ENCODE data around the gene ACE2.

The ACE2 gene

DNA sequence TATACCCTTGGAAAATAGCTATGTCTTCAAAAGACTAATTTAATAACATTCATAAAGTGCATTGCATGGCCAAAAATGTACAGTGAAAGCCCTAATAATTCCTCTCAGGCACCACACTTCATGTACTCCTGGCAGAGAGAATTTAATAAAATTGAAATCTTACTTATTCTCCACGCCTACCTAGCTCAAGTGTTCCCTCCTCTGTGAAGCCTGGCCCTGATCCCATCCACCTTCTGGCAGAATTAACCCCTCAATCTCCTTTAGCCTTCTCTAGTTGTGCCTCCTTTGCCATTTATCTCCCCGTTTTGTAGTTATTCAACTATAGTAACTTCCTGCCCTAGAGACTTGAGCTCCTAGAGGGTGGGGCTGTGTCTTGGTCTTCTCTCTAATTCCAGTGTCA lies 26.7 kb downstream of the ACE2 start:
- DNase-seq (ENCODE audit: low spot score), result no peak

DNA sequence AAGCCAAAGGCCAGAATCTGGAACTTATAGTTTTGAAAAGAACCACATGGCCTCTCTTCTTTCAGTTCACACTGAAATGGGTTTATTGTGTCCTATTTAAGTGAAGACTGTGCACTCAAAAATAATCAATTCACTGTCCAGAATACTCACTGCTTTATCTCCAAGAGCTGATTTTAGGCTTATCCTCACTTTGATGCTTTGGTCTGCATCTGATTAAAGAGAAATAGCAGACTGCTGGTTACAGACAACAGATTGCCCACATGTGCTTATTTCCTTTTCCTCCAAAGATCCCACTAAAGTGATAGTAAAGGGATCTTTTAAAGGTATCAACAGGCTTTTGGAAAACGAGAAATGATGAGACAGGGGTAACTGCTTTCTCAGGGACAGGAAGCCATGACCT lies 30.6 kb downstream of the ACE2 start:
- no peak for DNase-seq (ENCODE audit: low spot score)

DNA sequence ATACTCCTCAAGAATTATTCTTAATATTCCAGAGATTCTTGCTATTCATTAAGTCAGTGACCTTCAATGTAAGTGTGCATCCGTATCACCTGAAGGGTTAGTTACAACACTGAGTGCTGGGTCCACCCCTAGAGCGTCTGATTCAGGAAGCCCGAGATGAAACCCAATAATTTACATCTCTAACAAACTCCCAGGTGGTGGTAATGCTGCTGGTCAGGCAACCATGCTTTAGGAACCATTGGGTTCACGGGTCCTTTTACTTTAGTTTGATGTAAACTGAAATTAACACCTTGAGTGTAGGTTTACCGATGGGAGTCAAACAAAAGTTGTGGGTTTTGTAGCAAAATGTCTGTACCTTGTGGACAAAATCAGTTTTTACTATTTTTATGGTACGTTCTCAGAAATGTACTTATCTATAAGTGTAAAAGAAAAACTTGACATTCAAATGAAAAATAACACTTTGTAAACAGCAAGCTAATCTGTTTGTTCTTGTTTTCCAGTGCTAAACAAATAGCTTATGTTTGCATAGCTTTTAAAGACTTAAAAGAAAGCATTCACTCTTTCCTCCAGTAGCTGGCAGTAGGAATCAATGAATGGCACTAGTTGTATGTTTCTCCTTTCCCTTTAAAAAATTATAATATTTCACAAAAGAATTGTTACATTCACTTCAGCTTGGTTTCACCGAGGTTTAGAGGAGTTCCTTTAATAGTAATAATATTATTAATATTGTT lies 32.7 kb downstream of the ACE2 start:
- no peak for DNase-seq (ENCODE audit: low spot score)

DNA sequence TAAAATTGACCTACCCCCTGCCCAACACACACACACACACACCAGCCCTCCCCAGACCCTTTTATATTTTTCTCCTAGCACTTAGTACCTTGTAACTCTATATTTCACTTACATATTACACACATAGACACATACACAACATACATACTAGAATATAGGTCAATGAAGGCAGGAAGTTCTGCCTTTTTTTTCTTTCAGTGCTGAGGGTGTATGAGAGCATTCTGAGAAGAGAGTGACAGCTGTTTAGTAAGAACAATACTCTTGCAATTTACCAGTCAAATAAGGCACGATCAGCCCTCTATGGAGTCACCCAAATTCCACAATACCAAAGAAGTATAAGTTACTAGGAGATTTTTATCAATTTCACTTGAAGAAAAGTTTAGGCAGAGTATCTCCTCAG lies 33.5 kb downstream of the ACE2 start:
- DNase-seq (ENCODE audit: low spot score), result no peak

DNA sequence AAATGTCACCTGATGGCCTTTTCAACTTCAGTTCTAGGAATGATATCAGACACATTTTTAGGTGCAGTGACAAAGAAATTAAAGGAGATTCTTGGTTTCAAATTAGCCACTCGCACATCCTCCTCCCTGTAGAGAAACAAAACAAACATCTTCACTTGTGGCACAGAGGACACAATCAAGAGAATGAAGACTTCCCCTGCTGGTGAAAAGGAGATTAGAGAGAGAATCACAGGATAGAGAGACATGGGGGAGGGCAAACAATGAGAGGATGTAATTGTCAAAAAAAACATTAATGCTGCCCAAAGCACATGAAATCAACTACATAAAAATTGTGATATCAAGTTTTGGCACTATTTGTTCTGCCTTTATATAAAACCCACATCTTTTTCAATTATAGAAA lies 34.5 kb downstream of the ACE2 start:
- no peak for DNase-seq (ENCODE audit: low spot score)

DNA sequence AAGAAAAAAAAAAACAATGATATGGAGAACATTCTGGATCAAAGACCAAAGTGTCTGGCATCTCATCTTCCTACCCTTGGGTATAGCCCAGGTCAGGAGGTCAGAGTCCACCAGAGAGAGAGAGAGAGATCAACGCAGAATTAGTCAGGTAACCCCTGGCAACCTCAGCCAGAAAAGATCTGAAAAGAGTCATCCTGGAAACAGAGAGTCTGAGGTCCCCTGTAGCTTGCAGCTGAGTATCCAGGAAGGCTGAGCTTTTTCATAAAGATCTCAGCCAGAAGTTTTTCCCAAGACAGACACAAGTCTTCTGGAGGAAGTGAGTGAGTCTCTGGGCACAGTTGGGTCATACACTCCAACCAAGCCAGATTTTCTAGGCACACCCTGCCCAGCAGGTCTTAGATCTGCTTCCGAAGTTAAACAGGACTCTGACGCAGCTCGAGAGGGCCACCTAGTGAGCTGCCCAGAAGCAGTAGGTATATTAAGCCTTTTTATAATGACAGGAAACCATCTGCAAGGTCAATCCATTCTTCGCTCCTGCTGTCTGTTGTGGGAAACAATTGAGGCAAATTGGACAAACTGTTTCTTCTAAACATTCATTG lies 35.7 kb downstream of the ACE2 start:
- DNase-seq (ENCODE audit: low spot score), result peak; percentile 34

DNA sequence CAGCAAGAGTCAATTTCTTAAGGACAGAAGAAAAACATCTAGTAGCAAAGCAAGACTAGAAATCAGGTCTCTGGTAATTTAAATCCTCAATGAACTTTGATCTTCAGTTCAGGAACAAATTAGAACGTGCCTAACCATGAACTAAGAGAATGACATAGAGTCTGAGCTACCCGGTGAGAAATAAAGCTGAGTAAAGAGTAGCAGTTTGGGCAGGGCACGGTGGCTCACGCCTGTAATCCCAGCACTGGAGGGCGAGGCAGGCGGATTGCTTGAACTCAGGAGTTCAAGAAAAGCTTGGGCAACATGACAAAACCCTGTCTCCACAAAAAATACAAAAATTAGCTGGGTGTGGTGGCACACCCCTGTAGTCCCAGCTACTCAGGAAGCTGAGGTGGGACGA lies 37.7 kb downstream of the ACE2 start:
- DNase-seq (ENCODE audit: low spot score), result no peak

DNA sequence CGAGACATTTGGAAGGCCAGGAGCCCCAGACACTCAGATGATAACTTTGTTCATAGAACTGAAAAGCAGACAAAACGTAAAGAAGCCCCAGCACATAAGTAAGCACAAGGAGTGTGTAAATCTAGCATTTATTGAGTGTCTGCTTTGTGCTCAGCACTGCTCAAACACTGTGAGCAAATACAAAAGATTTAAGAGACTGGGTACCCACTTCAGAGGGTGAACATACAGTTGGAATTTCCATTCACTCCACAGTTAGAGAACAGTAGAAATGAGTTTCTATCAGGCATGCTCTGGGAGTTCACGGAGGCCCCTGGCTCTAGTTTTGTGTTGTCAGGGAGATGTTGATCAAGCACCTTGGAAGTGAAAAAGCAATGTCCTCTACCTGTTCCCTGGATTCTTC lies 39.8 kb downstream of the ACE2 start:
- no peak for DNase-seq (ENCODE audit: low spot score)

DNA sequence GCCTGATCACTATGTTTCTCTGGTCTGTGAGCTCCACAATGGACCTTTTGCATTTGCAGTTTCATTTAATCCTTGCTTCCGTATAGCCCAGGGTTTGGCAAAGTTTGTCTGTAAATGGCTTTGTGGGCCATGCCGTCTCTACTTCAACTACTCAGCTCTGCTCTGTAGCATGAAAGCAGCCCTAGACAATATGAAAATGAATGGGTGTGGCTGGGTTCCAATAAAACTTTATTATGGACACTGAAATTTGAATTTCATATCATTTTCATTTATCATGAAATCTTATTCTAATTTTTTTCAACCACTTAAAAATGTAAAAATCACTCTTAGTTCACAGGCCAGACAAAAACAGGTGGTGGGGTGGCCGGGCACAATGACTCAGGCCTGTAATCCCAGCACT lies 41.5 kb downstream of the ACE2 start:
- no peak for DNase-seq (ENCODE audit: low spot score)

DNA sequence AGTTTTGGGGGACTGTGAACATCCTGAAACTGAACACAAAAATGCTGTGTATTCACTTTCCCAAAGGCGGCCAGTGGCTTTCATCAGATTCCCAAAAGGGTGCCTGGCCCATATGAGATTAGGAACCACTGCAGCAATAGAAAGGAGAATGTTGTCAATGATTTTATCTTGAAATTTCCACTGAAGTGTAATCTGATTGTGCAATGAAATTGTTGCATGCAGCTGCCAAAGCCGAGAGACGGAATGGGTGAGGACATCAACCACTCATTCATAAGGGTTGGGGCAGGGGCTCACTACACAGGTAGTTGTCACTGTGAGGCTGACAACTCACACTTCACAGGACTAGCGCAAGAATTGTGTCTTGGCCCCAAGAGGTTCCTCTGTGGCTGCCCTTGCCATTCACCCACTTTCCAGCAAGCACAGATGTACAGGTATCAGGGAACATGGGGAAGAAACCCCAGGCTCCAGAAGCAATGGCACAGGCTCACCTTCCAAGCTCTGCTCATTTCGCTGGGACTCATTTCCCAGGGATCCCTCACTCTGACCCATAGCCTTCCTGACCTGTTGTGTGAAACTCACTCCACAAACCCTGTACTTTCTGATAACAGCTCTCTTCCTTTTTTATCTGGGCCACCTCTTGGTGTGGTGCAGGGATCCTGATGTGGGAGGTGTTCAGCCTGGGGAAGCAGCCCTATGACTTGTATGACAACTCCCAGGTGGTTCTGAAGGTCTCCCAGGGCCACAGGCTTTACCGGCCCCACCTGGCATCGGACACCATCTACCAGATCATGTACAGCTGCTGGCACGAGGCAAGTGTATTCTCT lies 51.4 kb downstream of the ACE2 start:
- no peak for DNase-seq (ENCODE audit: low spot score)

DNA sequence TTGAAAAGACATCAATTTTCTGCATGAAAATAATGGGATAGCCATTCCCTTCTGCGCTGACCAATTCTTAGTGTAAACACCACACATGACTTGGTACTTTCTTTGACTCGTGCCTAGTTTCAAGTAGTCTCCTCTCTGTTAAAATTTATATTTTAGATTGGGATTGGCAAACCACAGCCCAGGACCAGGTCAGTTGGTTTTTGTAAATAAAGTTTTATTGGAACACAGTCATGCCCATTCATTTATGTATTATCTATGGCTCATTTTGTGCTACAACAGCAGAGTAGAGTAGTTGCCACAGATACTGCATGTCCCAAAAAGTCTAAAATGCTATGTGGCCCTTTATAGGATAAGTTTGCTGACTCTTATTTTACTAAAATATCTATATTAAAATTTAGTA lies 53.4 kb downstream of the ACE2 start:
- no peak for DNase-seq (ENCODE audit: low spot score)

DNA sequence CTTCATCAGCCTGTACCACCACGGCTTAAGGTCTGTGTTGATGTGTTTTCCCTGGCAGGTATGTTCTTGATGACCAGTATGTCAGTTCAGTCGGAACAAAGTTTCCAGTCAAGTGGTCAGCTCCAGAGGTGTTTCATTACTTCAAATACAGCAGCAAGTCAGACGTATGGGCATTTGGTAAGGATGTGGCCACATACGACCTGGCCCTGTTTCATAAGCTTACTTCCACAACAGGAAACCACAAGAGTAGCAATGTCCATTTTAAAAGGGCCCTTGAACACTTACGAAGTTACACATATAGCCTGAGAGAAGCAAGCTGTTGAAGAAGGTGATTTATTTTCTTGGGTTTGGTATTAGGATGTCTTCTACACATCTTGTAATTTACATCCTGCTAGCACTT lies 54.0 kb downstream of the ACE2 start:
- DNase-seq (ENCODE audit: low spot score), result no peak

DNA sequence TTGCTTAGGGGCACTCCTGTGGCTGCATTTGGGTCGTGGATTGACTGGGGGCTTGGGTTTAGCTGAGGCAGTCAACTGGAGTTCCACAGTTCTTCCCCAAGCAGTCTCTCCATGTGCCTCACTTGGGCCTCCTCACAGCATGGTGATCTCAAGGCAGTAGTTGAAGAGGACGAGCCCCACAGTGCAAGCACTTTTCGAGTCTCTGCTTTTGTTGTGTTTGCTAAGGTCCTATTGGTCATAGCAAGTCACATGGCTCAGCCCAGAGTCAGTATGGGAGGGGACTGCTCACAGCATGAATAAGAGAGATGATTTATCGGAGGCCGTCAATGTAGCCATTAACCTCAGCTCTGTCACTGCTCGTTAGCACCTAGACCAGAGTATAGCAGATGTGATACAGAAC lies 70.4 kb downstream of the ACE2 start:
- no peak for DNase-seq (ENCODE audit: low spot score)

DNA sequence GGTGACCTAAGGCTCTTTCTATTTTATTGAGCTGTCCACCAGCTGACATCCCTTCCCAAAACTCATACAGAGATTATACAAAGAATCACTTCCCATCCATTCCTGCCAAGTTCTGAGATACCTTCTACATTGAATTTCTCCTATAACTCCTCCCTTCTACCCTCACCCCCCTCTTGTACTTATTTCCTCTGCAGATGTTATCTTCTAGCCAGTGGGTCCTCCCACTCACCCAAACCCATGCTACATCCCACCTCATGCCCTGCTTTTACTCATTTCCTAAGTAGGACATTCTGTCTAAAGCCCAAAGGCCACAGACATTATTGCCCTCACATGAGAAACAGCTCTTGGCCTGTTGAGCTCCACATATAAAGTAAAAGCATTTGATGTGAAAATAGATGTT lies 71.6 kb downstream of the ACE2 start:
- no peak for DNase-seq (ENCODE audit: low spot score)

DNA sequence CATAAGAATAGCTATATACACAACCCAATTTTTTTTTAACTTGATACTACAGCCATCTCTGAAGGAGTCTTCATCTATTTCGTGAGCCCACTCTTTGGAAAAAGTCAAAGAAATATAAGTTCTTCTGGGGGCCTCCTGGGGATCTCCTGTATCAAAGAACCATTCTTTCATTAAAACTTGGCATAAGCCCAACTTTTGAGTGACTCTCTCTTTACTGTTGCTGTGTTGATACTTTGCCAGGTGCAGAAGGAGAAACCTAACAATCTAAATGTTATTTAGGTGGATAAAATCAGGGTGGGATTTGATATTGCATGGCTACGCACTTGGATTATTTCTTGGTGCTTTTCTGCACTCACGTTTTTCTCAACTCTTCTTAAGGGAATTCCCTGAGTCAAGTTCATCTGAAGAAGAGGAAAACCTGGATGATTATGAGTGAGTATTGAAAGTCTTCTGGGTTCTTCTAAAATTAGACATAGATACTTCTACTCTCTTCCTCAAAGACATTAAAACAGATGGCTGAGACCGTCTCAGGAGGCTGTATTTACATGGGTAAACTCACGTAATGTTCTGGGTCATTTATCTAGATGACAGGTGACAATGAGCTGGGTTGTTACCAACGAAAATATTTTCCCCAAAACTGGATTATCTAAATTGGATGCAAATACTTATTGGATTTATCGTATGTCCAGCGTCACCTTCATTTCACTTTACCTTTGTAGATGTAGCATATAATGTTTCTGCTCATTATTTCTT lies 74.9 kb downstream of the ACE2 start:
- no peak for DNase-seq (ENCODE audit: low spot score)

DNA sequence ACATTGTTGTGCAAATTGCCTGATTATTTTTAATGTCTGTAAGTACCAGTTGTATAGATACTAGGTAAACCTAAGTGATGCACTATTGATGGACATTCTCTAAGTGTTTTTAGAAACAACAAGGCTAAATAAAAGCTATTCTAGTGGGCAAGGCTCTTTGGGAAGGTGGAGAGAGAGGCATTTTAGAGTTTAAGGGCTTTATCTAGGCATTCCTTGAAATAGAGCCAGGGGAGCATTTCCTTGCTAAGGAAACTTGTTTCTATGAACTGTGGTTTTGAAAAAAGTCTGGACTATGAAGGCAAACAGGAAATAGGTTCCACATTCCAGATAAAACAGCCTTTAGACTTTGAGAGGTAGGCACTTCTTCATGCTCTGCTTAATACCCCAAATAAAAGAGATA lies 76.3 kb downstream of the ACE2 start:
- DNase-seq (ENCODE audit: low spot score), result no peak

DNA sequence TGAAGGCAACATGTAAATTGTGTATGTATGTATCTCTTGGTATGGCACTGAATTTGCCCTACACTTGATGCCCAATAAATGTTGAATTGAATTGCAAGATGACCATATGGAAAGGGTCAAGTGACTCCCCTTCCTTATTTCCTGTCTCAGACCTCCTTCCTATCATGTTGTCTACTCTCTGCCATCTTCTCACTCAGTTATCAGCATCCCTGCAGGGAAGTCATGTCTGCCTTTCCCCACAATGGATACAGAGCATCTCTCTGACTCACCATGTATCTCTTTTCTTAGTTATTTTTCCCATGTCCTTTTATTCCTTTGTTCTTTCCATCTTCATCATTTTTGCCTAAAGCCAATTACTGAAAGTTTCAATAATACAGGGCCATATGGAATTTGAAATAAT lies 77.7 kb downstream of the ACE2 start:
- DNase-seq (ENCODE audit: low spot score), result no peak

DNA sequence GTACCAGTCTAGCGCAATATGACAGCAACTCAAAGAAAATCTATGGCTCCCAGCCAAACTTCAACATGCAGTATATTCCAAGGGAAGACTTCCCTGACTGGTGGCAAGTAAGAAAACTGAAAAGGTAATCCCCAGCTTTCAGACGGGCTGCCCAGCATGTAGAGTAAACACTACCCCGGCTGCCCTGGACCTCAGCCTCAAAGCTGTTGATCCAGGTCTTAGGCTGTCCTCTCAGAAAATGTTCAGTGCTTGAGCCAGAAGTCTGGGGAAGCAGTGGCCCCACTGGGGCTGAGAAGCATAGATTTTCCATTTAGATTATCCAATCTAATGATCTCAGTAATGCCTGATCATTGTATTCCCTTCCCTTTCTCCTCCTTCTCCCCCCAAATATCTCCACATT lies 78.3 kb downstream of the ACE2 start:
- DNase-seq (ENCODE audit: low spot score), result no peak

DNA sequence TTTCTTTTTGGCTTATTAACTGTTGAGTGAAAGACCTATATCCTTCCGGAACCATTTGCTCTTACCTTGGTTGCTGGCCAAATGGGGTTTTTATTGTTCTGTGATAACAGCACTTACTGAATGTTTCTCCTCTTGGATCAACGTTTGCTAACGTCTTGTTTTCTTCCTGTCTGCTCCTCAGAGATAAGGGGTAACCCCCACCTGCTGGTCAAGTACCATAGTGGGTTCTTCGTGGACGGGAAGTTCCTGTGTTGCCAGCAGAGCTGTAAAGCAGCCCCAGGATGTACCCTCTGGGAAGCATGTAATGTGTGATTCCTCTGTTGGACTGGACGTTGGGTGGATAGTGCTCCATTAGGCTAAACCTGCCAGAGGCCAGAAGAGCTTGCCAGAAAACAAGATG lies 84.8 kb downstream of the ACE2 start:
- no peak for DNase-seq (ENCODE audit: low spot score)

DNA sequence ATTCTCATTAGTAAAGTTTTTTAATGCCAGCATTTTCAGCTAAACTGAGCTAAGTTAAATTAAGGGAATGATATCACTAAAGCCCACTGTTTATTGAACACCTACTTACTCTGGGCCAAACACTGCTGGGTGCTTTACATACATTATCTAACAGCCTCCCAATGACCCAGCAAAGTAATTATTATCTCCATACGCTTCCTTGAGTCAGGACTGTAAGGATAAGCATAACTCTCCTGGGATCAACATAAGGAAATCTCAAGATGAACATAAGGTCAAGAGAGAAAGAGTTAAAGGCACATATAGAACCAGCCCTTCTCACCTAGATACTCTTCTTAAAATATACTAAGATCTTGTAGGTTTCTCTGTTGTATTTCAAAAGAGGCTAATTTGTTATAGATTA lies 86.5 kb downstream of the ACE2 start:
- no peak for DNase-seq (ENCODE audit: low spot score)

DNA sequence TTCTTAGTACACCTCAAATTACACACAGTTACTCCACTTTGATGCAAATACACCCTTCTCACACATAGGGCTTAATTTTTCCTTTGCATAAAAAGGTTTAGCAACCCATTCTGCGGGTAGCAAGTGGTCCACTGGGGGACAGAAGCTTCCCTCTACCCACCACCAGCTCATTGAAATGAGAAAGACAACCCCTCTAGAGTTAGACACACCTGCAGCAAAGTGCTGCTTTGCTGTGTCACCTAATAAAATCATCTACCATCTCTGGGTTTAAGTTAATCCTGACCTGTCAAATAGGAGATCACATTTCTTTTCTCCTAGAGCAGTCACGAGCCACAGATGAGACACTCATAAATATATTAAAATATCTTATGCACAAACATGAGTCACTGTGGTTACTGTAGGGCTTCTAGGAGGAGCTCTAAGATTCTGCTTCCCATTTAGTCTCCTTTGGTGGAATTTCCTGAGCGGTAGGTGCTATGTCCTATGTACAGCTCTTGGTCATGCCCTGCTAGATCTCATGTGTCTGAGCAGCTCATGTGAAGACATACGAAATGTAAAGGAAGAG lies 88.3 kb downstream of the ACE2 start:
- no peak for DNase-seq (ENCODE audit: low spot score)

DNA sequence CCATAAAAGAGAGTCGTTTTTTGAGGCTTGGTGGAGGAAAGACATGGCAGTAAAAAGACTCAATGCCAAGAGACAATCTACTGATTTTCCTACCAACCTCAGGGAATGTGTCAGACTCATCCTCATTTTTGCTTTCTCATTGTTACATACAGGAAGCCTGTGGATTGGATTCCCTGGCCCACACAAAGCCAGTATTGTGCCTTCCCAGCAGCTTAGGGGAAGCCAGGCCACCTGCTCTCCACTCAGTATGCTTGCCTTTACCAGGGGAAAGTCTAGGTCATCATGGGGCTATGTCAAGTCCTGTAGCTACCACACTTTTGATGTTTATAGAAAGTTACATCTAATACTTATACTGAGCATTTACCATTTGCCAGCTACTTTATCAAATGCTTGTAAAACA lies 89.2 kb downstream of the ACE2 start:
- no peak for DNase-seq (ENCODE audit: low spot score)
